HEK293 (cell line): ENCODE results near the gene CIB1.

Experiments
- KLF10 ChIP-seq: fragments of 450-650 bp; IDR thresholded peaks from 2 replicates; pipeline ENCODE4 v1.5.1; 2018; ENCODE audit warnings: missing biosample characterization, mild to moderate bottlenecking, missing genetic modification characterization
- YY1 ChIP-seq: fragments of 450-650 bp; formaldehyde crosslinking; IDR thresholded peaks from 2 replicates; pipeline ENCODE4 v1.5.1; 2018; ENCODE audit warnings: missing biosample characterization, missing genetic modification characterization
- ZEB2 ChIP-seq: fragments of 450-650 bp; formaldehyde crosslinking; IDR thresholded peaks from 2 replicates; pipeline ENCODE4 v1.5.1; 2016; ENCODE audit warnings: missing biosample characterization, missing genetic modification characterization
- ZFHX2 ChIP-seq: fragments of 450-650 bp; formaldehyde crosslinking; conservative IDR thresholded peaks from 2 replicates; pipeline ENCODE4 v1.5.1; 2016; ENCODE audit warnings: missing biosample characterization, missing genetic modification characterization
- ZNF366 ChIP-seq: fragments of 450-650 bp; formaldehyde crosslinking; conservative IDR thresholded peaks from 2 replicates; pipeline ENCODE4 v1.5.1; 2016; ENCODE audit warnings: missing biosample characterization, missing genetic modification characterization
- ZNF670 ChIP-seq: fragments of 450-650 bp; formaldehyde crosslinking; IDR thresholded peaks from 2 replicates; pipeline ENCODE4 v1.5.1; 2016; ENCODE audit warnings: missing biosample characterization, missing genetic modification characterization, low read depth
- TF ChIP-seq, protein P1 (sequence below): fragments of 450-650 bp; formaldehyde crosslinking; IDR thresholded peaks from 2 replicates; pipeline ENCODE4 v1.5.1; 2016; ENCODE audit warnings: missing biosample characterization, missing genetic modification characterization
- TF ChIP-seq, protein P2 (sequence below): fragments of 450-650 bp; formaldehyde crosslinking; IDR thresholded peaks from 2 replicates; pipeline ENCODE4 v1.5.1; 2016; ENCODE audit warnings: missing biosample characterization, missing genetic modification characterization
- TF ChIP-seq, protein P3 (sequence below): fragments of 450-650 bp; formaldehyde crosslinking; conservative IDR thresholded peaks from 2 replicates; pipeline ENCODE4 v1.5.1; 2016; ENCODE audit warnings: low read depth, missing biosample characterization, missing genetic modification characterization

DNA sequence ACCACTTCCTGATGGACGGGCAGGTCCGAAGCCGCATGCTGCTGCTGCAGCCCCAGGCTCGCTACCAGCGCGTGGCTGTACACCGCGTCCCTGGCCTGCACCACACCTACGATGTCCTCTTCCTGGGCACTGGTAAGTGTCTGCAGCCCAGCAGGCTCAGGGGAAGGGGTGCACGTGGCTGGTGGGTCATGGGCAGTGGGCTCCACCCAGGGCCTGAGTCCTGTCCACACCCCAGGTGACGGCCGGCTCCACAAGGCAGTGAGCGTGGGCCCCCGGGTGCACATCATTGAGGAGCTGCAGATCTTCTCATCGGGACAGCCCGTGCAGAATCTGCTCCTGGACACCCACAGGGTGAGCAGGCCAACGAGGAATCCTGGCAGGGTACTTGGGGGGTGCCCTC lies 8.7 kb downstream of the CIB1 start:
- no peak for TF ChIP-seq ZNF670 (tag by site-specific recombination)
- TF ChIP-seq, protein P1, sequence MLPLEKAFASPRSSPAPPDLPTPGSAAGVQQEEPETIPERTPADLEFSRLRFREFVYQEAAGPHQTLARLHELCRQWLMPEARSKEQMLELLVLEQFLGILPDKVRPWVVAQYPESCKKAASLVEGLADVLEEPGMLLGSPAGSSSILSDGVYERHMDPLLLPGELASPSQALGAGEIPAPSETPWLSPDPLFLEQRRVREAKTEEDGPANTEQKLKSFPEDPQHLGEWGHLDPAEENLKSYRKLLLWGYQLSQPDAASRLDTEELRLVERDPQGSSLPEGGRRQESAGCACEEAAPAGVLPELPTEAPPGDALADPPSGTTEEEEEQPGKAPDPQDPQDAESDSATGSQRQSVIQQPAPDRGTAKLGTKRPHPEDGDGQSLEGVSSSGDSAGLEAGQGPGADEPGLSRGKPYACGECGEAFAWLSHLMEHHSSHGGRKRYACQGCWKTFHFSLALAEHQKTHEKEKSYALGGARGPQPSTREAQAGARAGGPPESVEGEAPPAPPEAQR (tag by site-specific recombination): no peak
- TF ChIP-seq, protein P2, sequence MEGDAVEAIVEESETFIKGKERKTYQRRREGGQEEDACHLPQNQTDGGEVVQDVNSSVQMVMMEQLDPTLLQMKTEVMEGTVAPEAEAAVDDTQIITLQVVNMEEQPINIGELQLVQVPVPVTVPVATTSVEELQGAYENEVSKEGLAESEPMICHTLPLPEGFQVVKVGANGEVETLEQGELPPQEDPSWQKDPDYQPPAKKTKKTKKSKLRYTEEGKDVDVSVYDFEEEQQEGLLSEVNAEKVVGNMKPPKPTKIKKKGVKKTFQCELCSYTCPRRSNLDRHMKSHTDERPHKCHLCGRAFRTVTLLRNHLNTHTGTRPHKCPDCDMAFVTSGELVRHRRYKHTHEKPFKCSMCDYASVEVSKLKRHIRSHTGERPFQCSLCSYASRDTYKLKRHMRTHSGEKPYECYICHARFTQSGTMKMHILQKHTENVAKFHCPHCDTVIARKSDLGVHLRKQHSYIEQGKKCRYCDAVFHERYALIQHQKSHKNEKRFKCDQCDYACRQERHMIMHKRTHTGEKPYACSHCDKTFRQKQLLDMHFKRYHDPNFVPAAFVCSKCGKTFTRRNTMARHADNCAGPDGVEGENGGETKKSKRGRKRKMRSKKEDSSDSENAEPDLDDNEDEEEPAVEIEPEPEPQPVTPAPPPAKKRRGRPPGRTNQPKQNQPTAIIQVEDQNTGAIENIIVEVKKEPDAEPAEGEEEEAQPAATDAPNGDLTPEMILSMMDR: no peak
- no peak for TF ChIP-seq KLF10 (tag by site-specific recombination)
- TF ChIP-seq ZEB2 (tag by site-specific recombination): no peak
- no peak for TF ChIP-seq YY1
- TF ChIP-seq, protein P3, sequence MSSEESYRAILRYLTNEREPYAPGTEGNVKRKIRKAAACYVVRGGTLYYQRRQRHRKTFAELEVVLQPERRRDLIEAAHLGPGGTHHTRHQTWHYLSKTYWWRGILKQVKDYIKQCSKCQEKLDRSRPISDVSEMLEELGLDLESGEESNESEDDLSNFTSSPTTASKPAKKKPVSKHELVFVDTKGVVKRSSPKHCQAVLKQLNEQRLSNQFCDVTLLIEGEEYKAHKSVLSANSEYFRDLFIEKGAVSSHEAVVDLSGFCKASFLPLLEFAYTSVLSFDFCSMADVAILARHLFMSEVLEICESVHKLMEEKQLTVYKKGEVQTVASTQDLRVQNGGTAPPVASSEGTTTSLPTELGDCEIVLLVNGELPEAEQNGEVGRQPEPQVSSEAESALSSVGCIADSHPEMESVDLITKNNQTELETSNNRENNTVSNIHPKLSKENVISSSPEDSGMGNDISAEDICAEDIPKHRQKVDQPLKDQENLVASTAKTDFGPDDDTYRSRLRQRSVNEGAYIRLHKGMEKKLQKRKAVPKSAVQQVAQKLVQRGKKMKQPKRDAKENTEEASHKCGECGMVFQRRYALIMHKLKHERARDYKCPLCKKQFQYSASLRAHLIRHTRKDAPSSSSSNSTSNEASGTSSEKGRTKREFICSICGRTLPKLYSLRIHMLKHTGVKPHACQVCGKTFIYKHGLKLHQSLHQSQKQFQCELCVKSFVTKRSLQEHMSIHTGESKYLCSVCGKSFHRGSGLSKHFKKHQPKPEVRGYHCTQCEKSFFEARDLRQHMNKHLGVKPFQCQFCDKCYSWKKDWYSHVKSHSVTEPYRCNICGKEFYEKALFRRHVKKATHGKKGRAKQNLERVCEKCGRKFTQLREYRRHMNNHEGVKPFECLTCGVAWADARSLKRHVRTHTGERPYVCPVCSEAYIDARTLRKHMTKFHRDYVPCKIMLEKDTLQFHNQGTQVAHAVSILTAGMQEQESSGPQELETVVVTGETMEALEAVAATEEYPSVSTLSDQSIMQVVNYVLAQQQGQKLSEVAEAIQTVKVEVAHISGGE (tag by site-specific recombination): no peak
- TF ChIP-seq ZNF366 (tag by site-specific recombination): no peak
- TF ChIP-seq ZFHX2 (tag by site-specific recombination): no peak
